CD14-positive monocyte (primary cell): ENCODE results near the gene TLK2. TPM values are rescaled to one million over a fixed set of nuclear protein-coding genes. Genes with fewer than 3 reads are reported as not detected.

Source experiments
- DNase-seq, 3 donors: peaks; one replicate each; pipeline ENCODE4 v3.0.0-alpha.2; 2011 to 2022
- H2AFZ ChIP-seq: 2 replicates; pipeline ENCODE4 v1.6.0; 2012; ENCODE audit warnings: mild to moderate bottlenecking, low read depth, low read length, inconsistent platforms; ENCODE audit not compliant: insufficient read depth, poor library complexity, severe bottlenecking
- H3K27ac ChIP-seq, 2 donors: 1 replicate in 1 of 2; 2 replicates in 1 of 2; pipeline ENCODE4 v1.5.1; 2012 to 2013; ENCODE audit warnings: low read length in 2 of 2, control low read depth in 1 of 2, inconsistent platforms in 1 of 2, low read depth in 1 of 2, mild to moderate bottlenecking in 1 of 2
- H3K27me3 ChIP-seq, 2 donors: one replicate each; pipeline versions ENCODE4 v1.6.0 to v1.6.1; 2011 to 2013; ENCODE audit warnings: low read length in 2 of 2; ENCODE audit not compliant: control insufficient read depth in 2 of 2, insufficient read depth in 2 of 2
- H3K36me3 ChIP-seq, 2 donors: replicated peaks in 1 of 2; 1 replicate in 1 of 2; 2 replicates in 1 of 2; pipeline versions ENCODE4 v1.5.1 to v1.6.1; 2012 to 2013; ENCODE audit warnings: low read length in 2 of 2, control low read depth in 1 of 2, inconsistent platforms in 1 of 2, mild to moderate bottlenecking in 1 of 2; ENCODE audit not compliant: insufficient read depth in 2 of 2, control insufficient read depth in 1 of 2
- H3K4me1 ChIP-seq, 2 donors: 1 replicate in 1 of 2; 2 replicates in 1 of 2; pipeline versions ENCODE4 v1.5.1 to v1.6.1; 2012 to 2013; ENCODE audit warnings: low read length in 2 of 2, control low read depth in 1 of 2, inconsistent platforms in 1 of 2, mild to moderate bottlenecking in 1 of 2, moderate library complexity in 1 of 2; ENCODE audit not compliant: insufficient read depth in 2 of 2, control insufficient read depth in 1 of 2
- H3K4me2 ChIP-seq: replicated peaks from 2 replicates; pipeline ENCODE3; 2012; ENCODE audit warnings: low read length, moderate library complexity, mild to moderate bottlenecking; ENCODE audit not compliant: poor library complexity, severe bottlenecking; ENCODE audit errors: extremely low read depth
- H3K4me3 ChIP-seq, 3 experiments: fragments of 200-600 bp in 1 of 3; sonication (generic) in 1 of 3; replicated peaks in 1 of 3; 1 replicate in 2 of 3; 2 replicates in 1 of 3; pipeline ENCODE4 v1.5.1; 2011 to 2013; ENCODE audit warnings: low read length in 3 of 3, mild to moderate bottlenecking in 3 of 3, control low read depth in 2 of 3, low read depth in 2 of 3, inconsistent platforms in 1 of 3, moderate library complexity in 1 of 3
- H3K79me2 ChIP-seq: 2 replicates; pipeline ENCODE4 v1.6.0; 2012; ENCODE audit warnings: mild to moderate bottlenecking, control low read depth, inconsistent platforms, low read length, moderate library complexity; ENCODE audit not compliant: insufficient read depth
- H3K9ac ChIP-seq: 2 replicates; pipeline ENCODE4 v1.6.0; 2017; ENCODE audit warnings: low read length, mild to moderate bottlenecking; ENCODE audit not compliant: insufficient read depth, poor library complexity, severe bottlenecking
- H3K9me3 ChIP-seq, 2 donors: replicated peaks in 1 of 2; 1 replicate in 1 of 2; 2 replicates in 1 of 2; pipeline versions ENCODE4 v1.5.1 to v1.6.1; 2012 to 2013; ENCODE audit warnings: low read length in 2 of 2, control low read depth in 1 of 2; ENCODE audit not compliant: control insufficient read depth in 1 of 2, insufficient read depth in 1 of 2
- H4K20me1 ChIP-seq: 2 replicates; pipeline ENCODE4 v1.6.0; 2012; ENCODE audit warnings: mild to moderate bottlenecking, low read length, control low read depth, moderate library complexity; ENCODE audit not compliant: insufficient read depth
- H3K27ac Mint-ChIP-seq, 7 donors: one replicate each; pipeline ENCODE4 v1.8.0; 2020; ENCODE audit warnings: mild to moderate bottlenecking in 7 of 7, mixed read lengths in 7 of 7, moderate library complexity in 6 of 7, inconsistent platforms in 2 of 7
- H3K27me3 Mint-ChIP-seq, 3 donors: one replicate each; pipeline ENCODE4 v1.8.0; 2021 to 2022; ENCODE audit warnings: low read depth in 3 of 3, mild to moderate bottlenecking in 3 of 3, mixed read lengths in 3 of 3, moderate library complexity in 3 of 3, inconsistent platforms in 1 of 3
- H3K36me3 Mint-ChIP-seq, 2 donors: one replicate each; pipeline ENCODE4 v1.8.0; 2020; ENCODE audit warnings: mixed read lengths in 2 of 2, inconsistent platforms in 1 of 2, mild to moderate bottlenecking in 1 of 2
- H3K4me1 Mint-ChIP-seq: one replicate; pipeline ENCODE4 v1.8.0; 2020; ENCODE audit warnings: mild to moderate bottlenecking, mixed read lengths
- H3K4me3 Mint-ChIP-seq, 2 donors: one replicate each; pipeline ENCODE4 v1.8.0; 2020; ENCODE audit warnings: mild to moderate bottlenecking in 2 of 2, mixed read lengths in 2 of 2, moderate library complexity in 1 of 2
- H3K9me3 Mint-ChIP-seq, 7 donors: one replicate each; pipeline ENCODE4 v1.8.0; 2020 to 2022; ENCODE audit warnings: mixed read lengths in 7 of 7, mild to moderate bottlenecking in 6 of 7, moderate library complexity in 6 of 7, inconsistent platforms in 2 of 7
- CTCF ChIP-seq: fragments of 200-600 bp; IDR thresholded peaks from one replicate; pipeline ENCODE4 v1.8.0; 2022; ENCODE audit warnings: antibody characterized with exemption, mild to moderate bottlenecking
- WGBS: methylation state at CpG from one replicate; pipeline ENCODE4 v1.1.5; 2013; ENCODE audit warnings: missing lambda C conversion rate; ENCODE audit not compliant: insufficient coverage; 5-methylcytosine and 5-hydroxymethylcytosine counted together
- intact Hi-C, 2 donors: fragments of 100-400 bp; cut with micrococcal nuclease; formaldehyde crosslinking; loops; one replicate each; pipeline versions ENCODE4 v1.15.0 to v1.15.1; 2023
- polyA plus RNA-seq, 3 donors: library from polyadenylated mRNA; depleted of rRNA in 1 of 3; unstranded in 2 of 3; stranded (reverse) in 1 of 3; fragments of 300-500 nt in 2 of 3; fragments of >200 nt in 1 of 3; fragmentation: Illumina TruSeq in 2 of 3; gene quantifications; 1 replicate in 2 of 3; 2 replicates in 1 of 3; pipeline ENCODE4 v1.2.3, GENCODE V29; 2012 to 2021

TLK2 gene
- polyA plus RNA-seq, 3 donors, result 4.0 to 28.2 (median 4.3) TPM

- no peak overlapping the region for H3K27ac Mint-ChIP-seq
- no peak overlapping the region for H3K4me2 ChIP-seq
- H3K9me3 ChIP-seq, result no peaks in the 10 kb centered on the region
- no peaks in the 10 kb centered on the region for H4K20me1 ChIP-seq
- no peak overlapping the region for H3K9ac ChIP-seq
- no peak overlapping the region for H3K27ac ChIP-seq
- TF ChIP-seq CTCF, result no peak
- H3K4me1 ChIP-seq, result peaks cover 12 to 15% of the 10 kb centered on the region in 2 donors
- no peak for DNase-seq
- no peaks in the 10 kb centered on the region for H3K79me2 ChIP-seq
- WGBS, result 32% methylated on average over 18 of the region's 27 CpGs
- H3K4me3 ChIP-seq, result no peak overlapping the region
- intact Hi-C loops, result no loop called here
- H3K27me3 Mint-ChIP-seq, result peaks cover 26 to 41% (median 33%) of the 10 kb centered on the region in 3 donors
- H2AFZ ChIP-seq, result no peak overlapping the region
- H3K9me3 Mint-ChIP-seq, result peaks cover 0 to 3% (median 0%) of the 10 kb centered on the region in 7 donors
- no peaks in the 10 kb centered on the region for H3K36me3 ChIP-seq
- H3K4me1 Mint-ChIP-seq, result peaks cover 25% of the 10 kb centered on the region
- H3K4me3 Mint-ChIP-seq, result peak overlapping the region; percentile 8 to 17
- peaks cover 0 to 25% of the 10 kb centered on the region in 2 donors for H3K27me3 ChIP-seq
- peaks cover 0 to 3% of the 10 kb centered on the region in 2 donors for H3K36me3 Mint-ChIP-seq
Measured at GRCh38 chr17:62631936-62632924, 153.6 kb downstream of the TLK2 start.

GRCh38 chr17:62637809-62638208 lies 159.2 kb downstream of the TLK2 start:
- H3K27ac ChIP-seq, result no peak overlapping the region
- Mint-ChIP-seq H3K36me3 (no peaks in the 10 kb centered on the region), H3K27ac (no peak overlapping the region), H3K9me3 (no peaks in the 10 kb centered on the region), H3K4me3 (no peak overlapping the region), H3K27me3 (peaks cover 0 to 6% (median 2%) of the 10 kb centered on the region in 3 donors), H3K4me1 (peaks cover 9% of the 10 kb centered on the region)
- WGBS, result 87% methylated on average over 6 of the region's 9 CpGs
- no peak for TF ChIP-seq CTCF
- H3K4me2 ChIP-seq, result no peak overlapping the region
- no peak for DNase-seq
- H3K4me3 ChIP-seq, result no peak overlapping the region
- H4K20me1 ChIP-seq, result no peaks in the 10 kb centered on the region
- H3K9me3 ChIP-seq, result no peaks in the 10 kb centered on the region
- H3K9ac ChIP-seq, result no peak overlapping the region
- no peak overlapping the region for H2AFZ ChIP-seq
- no peaks in the 10 kb centered on the region for H3K4me1 ChIP-seq
- intact Hi-C loops, result no loop called here
- H3K79me2 ChIP-seq, result no peaks in the 10 kb centered on the region
- no peaks in the 10 kb centered on the region for H3K36me3 ChIP-seq
- H3K27me3 ChIP-seq, result no peaks in the 10 kb centered on the region
